Smooth muscle cell (in vitro differentiated cells): ENCODE data around the gene CACHD1. TPM values are rescaled to one million over a fixed set of nuclear protein-coding genes. Genes with fewer than 3 reads are reported as not detected.
A peak's percentile ranks its signal among the peaks of the same experiment; 100 is the strongest.

ENCODE experiments used
- DNase-seq: peaks from one replicate; lab custom pipeline; 2025; ENCODE audit not compliant: unreplicated experiment; lab: John Stamatoyannopoulos, UW
- H2AFZ ChIP-seq: fragments of 200-600 bp; sonication (generic); 2 replicates; pipeline ENCODE4 v1.6.0; 2016; ENCODE audit warnings: antibody characterized with exemption, low read depth, mild to moderate bottlenecking
- H3F3A ChIP-seq: fragments of 200-600 bp; sonication (generic); 2 replicates; pipeline ENCODE4 v1.6.0; 2017; ENCODE audit warnings: antibody characterized with exemption, low read depth
- H3K27ac ChIP-seq: fragments of 200-600 bp; sonication (generic); 2 replicates; pipeline ENCODE4 v1.5.1; 2016; ENCODE audit warnings: low read depth, mild to moderate bottlenecking
- H3K27me3 ChIP-seq: fragments of 200-600 bp; sonication (generic); 2 replicates; pipeline ENCODE4 v1.6.1; 2016; ENCODE audit warnings: low read depth, mild to moderate bottlenecking
- H3K36me3 ChIP-seq: fragments of 200-600 bp; sonication (generic); 2 replicates; pipeline ENCODE4 v1.5.1; 2016; ENCODE audit warnings: low read depth
- H3K4me1 ChIP-seq: fragments of 200-600 bp; sonication (generic); 2 replicates; pipeline ENCODE4 v1.5.1; 2016; ENCODE audit warnings: low read depth
- H3K4me2 ChIP-seq: fragments of 200-600 bp; sonication (generic); 2 replicates; pipeline ENCODE4 v1.6.0; 2016; ENCODE audit warnings: mild to moderate bottlenecking
- H3K4me3 ChIP-seq: fragments of 200-600 bp; sonication (generic); 2 replicates; pipeline ENCODE4 v1.5.1; 2016; ENCODE audit warnings: mild to moderate bottlenecking
- H3K79me2 ChIP-seq: fragments of 200-600 bp; sonication (generic); 2 replicates; pipeline ENCODE4 v1.6.0; 2016; ENCODE audit warnings: low read depth, mild to moderate bottlenecking
- H3K9ac ChIP-seq: fragments of 200-600 bp; sonication (generic); 2 replicates; pipeline ENCODE4 v1.6.0; 2016; ENCODE audit warnings: low read depth
- H3K9me3 ChIP-seq: fragments of 200-600 bp; sonication (generic); replicated peaks from 2 replicates; pipeline ENCODE4 v1.5.1; 2016; ENCODE audit warnings: low read depth
- H4K20me1 ChIP-seq: fragments of 200-600 bp; sonication (generic); 2 replicates; pipeline ENCODE4 v1.6.0; 2016; ENCODE audit warnings: low read depth
- WGBS: methylation state at CpG from one replicate; pipeline ENCODE4 v1.1.7; 2016; ENCODE audit warnings: low lambda C conversion rate; 5-methylcytosine and 5-hydroxymethylcytosine counted together
- polyA plus RNA-seq: library from polyadenylated mRNA; unstranded; fragments of >200 nt; fragmentation: Nextera tagmentation; extraction: Ambion mirVana; gene quantifications from 2 replicates; pipeline ENCODE4 v1.2.1, GENCODE V29; 2016
- total RNA-seq: library from RNA; depleted of rRNA; stranded (reverse); fragments of >200 nt; gene quantifications from 2 replicates; pipeline ENCODE4 v1.2.3, GENCODE V29; 2014
- TF ChIP-seq, protein P1 (sequence below): fragments of 200-600 bp; sonication (generic); IDR thresholded peaks from 2 replicates; pipeline ENCODE4 v1.5.1; 2017; ENCODE audit warnings: borderline replicate concordance, mild to moderate bottlenecking, antibody characterized with exemption; ENCODE audit not compliant: insufficient read depth, poor library complexity, severe bottlenecking

Gene CACHD1
- total and polyA plus RNA-seq, 2 experiments from 2014 or later = 12.9 to 20.8 TPM

DNA sequence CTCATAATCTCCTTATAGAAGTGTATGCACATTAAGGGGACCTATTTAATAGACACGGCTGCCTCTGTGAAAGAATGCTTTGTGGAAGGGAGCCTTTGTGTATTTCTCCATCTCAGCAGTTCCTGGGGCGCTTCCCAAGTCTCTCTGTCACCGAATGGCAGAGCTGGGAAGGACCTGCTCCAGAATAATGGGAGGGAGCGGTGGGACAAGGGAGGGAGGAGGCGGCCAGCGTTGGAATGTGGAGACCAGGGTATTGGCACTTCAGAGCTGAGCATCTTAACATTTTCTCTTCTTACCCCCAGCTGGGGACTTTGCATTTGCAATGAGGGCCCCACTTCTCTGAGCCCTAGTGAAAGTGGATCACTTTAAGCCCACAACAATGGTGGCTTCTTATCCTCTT lies 23.9 kb downstream of the CACHD1 start:
- H3K27ac ChIP-seq = no peak overlapping the region
- no peak overlapping the region for H3K9ac ChIP-seq
- H3K27me3 ChIP-seq = no peaks in the 10 kb centered on the region
- peaks cover 4% of the 10 kb centered on the region for H3F3A ChIP-seq
- TF ChIP-seq, protein P1, sequence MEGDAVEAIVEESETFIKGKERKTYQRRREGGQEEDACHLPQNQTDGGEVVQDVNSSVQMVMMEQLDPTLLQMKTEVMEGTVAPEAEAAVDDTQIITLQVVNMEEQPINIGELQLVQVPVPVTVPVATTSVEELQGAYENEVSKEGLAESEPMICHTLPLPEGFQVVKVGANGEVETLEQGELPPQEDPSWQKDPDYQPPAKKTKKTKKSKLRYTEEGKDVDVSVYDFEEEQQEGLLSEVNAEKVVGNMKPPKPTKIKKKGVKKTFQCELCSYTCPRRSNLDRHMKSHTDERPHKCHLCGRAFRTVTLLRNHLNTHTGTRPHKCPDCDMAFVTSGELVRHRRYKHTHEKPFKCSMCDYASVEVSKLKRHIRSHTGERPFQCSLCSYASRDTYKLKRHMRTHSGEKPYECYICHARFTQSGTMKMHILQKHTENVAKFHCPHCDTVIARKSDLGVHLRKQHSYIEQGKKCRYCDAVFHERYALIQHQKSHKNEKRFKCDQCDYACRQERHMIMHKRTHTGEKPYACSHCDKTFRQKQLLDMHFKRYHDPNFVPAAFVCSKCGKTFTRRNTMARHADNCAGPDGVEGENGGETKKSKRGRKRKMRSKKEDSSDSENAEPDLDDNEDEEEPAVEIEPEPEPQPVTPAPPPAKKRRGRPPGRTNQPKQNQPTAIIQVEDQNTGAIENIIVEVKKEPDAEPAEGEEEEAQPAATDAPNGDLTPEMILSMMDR = no peak
- no peaks in the 10 kb centered on the region for H4K20me1 ChIP-seq
- WGBS = 39% methylated on average over 6 of the region's 6 CpGs
- H3K4me3 ChIP-seq = no peak overlapping the region
- peaks cover 59% of the 10 kb centered on the region for H3K79me2 ChIP-seq
- H3K9me3 ChIP-seq = no peaks in the 10 kb centered on the region
- DNase-seq = no peak
- H3K4me2 ChIP-seq = no peak overlapping the region
- H3K36me3 ChIP-seq = no peaks in the 10 kb centered on the region
- peaks cover 52% of the 10 kb centered on the region for H3K4me1 ChIP-seq
- no peak overlapping the region for H2AFZ ChIP-seq

- H2AFZ ChIP-seq = no peak overlapping the region
- no peaks in the 10 kb centered on the region for H3K27me3 ChIP-seq
- no peak overlapping the region for H3K9ac ChIP-seq
- TF ChIP-seq, protein P1 = no peak
- no peak overlapping the region for H3K4me3 ChIP-seq
- H3K4me2 ChIP-seq = peak overlapping the region; percentile 46
- no peaks in the 10 kb centered on the region for H3K9me3 ChIP-seq
- H3K27ac ChIP-seq = no peak overlapping the region
- H4K20me1 ChIP-seq = no peaks in the 10 kb centered on the region
- H3K79me2 ChIP-seq = peaks cover 61% of the 10 kb centered on the region
- 31% methylated on average over 2 of the region's 2 CpGs for WGBS
- H3K4me1 ChIP-seq = peaks cover 45% of the 10 kb centered on the region
- H3F3A ChIP-seq = peaks cover 4% of the 10 kb centered on the region
- H3K36me3 ChIP-seq = no peaks in the 10 kb centered on the region
- no peak for DNase-seq
These were observed 24.7 kb downstream of the CACHD1 start for GRCh38 chr1:64494659-64495058.

DNA sequence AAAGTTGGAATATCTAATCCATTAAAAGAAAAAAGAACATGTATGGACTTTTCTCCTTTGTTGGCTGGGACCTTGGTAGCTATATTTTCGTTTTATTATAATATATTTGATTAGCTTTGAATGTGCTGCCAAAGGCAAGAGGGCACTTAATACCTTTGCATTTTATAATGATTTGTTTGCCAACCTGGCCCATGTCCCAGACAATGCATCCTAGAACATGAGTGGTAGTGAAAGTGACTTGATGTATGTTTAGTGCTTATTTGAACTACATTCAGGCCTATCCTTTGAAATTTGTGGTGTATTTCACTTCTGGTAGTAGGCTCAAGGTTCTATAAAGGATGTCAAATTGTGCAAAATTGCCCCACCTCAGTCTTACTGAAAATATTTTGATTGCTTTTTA lies 25.9 kb downstream of the CACHD1 start:
- no peaks in the 10 kb centered on the region for H3K27me3 ChIP-seq
- WGBS = 70% methylated on average over 1 of the region's 1 CpG
- H3K9ac ChIP-seq = no peak overlapping the region
- no peak overlapping the region for H3K4me3 ChIP-seq
- TF ChIP-seq, protein P1 = no peak
- H4K20me1 ChIP-seq = no peaks in the 10 kb centered on the region
- H3K4me2 ChIP-seq = peak overlapping the region; percentile 65
- no peaks in the 10 kb centered on the region for H3K36me3 ChIP-seq
- H3K4me1 ChIP-seq = peaks cover 45% of the 10 kb centered on the region
- H3K79me2 ChIP-seq = peaks cover 56% of the 10 kb centered on the region
- H3K27ac ChIP-seq = peak overlapping the region; percentile 65
- DNase-seq = no peak
- no peak overlapping the region for H2AFZ ChIP-seq
- H3F3A ChIP-seq = peaks cover 4% of the 10 kb centered on the region
- H3K9me3 ChIP-seq = no peaks in the 10 kb centered on the region

DNA sequence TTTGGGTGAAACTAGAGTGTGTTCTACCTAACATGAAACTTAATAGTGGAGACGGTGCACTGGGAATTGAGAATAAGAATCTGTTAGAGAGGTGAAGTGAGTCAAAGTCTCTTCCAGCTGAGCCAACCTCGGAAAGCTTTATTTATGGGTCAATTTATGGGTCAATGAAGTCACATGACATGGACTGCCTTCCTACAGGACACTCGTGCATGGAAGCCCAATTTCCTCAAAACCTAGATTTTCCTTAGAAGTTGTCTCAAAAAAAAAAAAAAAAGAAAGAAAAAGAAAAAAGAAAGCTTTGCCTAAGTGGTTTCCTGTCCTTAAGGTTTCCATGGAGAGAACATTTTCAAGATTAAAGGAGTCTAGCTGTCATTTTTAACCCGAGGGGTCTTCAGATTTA lies 26.7 kb downstream of the CACHD1 start:
- H3K4me3 ChIP-seq = no peak overlapping the region
- H2AFZ ChIP-seq = no peak overlapping the region
- H3K4me1 ChIP-seq = peaks cover 45% of the 10 kb centered on the region
- no peak overlapping the region for H3K9ac ChIP-seq
- H3K79me2 ChIP-seq = peaks cover 52% of the 10 kb centered on the region
- no peaks in the 10 kb centered on the region for H3K9me3 ChIP-seq
- peak overlapping the region; percentile 65 for H3K27ac ChIP-seq
- no peaks in the 10 kb centered on the region for H3K27me3 ChIP-seq
- DNase-seq = no peak
- WGBS = 50% methylated on average over 4 of the region's 4 CpGs
- TF ChIP-seq, protein P1 = no peak
- H3F3A ChIP-seq = peaks cover 4% of the 10 kb centered on the region
- H4K20me1 ChIP-seq = no peaks in the 10 kb centered on the region
- no peaks in the 10 kb centered on the region for H3K36me3 ChIP-seq
- H3K4me2 ChIP-seq = peak overlapping the region; percentile 65
